ENCODE data around the gene AWAT2. TPM values are rescaled to one million over a fixed set of nuclear protein-coding genes. Genes with fewer than 3 reads are reported as not detected.

AWAT2 gene
- total RNA-seq, 4 donors from 2014 or later = not detected

DNA sequence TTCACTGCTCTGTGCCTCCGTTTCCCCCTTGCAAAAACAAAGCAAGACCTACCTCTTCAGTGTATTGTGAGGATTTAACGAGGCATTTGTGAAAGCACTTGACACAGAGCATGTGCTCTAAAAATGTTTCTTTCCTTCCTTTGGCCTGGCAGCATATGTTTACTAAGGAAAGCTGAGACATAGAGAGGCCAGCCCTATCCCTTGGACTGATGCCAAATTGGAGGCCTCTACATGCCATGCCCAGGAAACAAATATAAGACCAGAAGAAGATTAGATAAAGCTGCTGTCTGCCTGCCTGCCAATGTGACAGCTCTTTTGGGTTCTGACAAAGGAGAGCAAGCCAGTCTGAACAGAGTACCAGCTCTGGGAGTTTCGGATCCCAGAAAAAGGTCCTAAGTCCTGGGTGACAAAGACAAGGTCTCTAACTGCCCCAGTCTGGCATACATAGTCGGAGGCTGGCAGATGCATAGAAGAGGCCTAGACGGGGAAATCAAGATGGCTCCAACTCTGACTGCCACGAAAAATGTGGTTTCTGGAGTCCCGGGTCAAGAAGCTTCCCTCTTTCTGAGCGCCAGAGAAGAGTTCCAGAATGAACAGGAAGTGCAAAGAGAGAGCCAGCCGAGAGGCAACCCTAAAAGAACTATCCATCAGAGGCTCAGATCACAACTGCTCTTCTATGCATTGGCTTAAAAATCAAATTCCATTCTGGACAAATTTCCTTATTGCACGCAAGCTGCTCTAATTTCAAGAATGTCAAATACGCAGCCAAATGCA lies 38.3 kb upstream of the AWAT2 start:
- no peak overlapping the region for H3K27ac ChIP-seq
- ATAC-seq = no peak
- no peaks in the 10 kb centered on the region for H3K27me3 ChIP-seq
- H3K9me3 ChIP-seq = no peaks in the 10 kb centered on the region
- no peak overlapping the region for H3K4me3 ChIP-seq
- H3K36me3 ChIP-seq = no peaks in the 10 kb centered on the region
- TF ChIP-seq EP300 (IDR thresholded peaks at IDR 0.05) = no peak
- TF ChIP-seq POLR2AphosphoS5 (IDR thresholded peaks at IDR 0.05) = no peak
- no peak for TF ChIP-seq POLR2A (IDR thresholded peaks at IDR 0.05)
- TF ChIP-seq, protein P1, sequence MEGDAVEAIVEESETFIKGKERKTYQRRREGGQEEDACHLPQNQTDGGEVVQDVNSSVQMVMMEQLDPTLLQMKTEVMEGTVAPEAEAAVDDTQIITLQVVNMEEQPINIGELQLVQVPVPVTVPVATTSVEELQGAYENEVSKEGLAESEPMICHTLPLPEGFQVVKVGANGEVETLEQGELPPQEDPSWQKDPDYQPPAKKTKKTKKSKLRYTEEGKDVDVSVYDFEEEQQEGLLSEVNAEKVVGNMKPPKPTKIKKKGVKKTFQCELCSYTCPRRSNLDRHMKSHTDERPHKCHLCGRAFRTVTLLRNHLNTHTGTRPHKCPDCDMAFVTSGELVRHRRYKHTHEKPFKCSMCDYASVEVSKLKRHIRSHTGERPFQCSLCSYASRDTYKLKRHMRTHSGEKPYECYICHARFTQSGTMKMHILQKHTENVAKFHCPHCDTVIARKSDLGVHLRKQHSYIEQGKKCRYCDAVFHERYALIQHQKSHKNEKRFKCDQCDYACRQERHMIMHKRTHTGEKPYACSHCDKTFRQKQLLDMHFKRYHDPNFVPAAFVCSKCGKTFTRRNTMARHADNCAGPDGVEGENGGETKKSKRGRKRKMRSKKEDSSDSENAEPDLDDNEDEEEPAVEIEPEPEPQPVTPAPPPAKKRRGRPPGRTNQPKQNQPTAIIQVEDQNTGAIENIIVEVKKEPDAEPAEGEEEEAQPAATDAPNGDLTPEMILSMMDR (IDR thresholded peaks at IDR 0.05) = no peak
- 33 to 53% methylated on average over 2 to 8 of the region's 11 CpGs for WGBS, 2 donors (ENCODE audit: low coverage in 1 of 2)
- peaks cover 0 to 10% (median 0%) of the 10 kb centered on the region in 3 donors for H3K4me1 ChIP-seq

DNA sequence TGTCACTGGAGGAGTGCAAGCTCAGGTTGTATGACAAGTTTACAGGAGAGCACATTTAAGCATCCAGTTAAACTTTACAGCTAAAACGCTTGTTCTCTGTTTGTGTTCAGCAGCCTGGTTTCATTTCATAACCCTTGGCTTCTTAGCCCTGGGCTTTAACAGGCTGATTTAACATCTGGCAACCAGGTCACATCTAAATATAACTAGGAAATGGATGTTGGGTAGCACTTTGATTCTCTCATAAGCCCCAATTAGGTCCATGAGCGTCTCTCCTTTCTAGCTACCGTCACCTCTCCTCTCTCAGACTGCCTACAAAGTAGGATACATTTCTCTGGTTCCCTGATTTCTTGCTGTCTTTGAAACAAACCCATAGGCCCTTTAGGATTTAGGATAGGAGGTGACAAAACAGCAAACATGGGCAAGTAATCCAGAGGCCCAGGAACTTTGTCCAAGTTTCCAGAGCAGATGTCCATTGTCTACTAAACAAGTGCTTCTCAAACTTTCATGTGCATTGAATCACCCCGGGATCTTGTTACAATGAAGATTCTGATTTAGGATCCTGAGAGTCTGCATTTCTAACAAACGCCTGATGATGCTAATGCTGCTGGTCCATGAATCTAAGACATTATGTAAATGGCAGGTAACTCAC lies 35.0 kb upstream of the AWAT2 start:
- H3K4me1 ChIP-seq = peaks cover 0 to 10% (median 0%) of the 10 kb centered on the region in 3 donors
- no peaks in the 10 kb centered on the region for H3K36me3 ChIP-seq
- H3K27ac ChIP-seq = no peak overlapping the region
- TF ChIP-seq EP300 (IDR thresholded peaks at IDR 0.05) (no peak), POLR2A (IDR thresholded peaks at IDR 0.05) (no peak), POLR2AphosphoS5 (IDR thresholded peaks at IDR 0.05) (no peak)
- TF ChIP-seq, protein P1 (IDR thresholded peaks at IDR 0.05) = no peak
- ATAC-seq = no peak
- WGBS, 2 donors (ENCODE audit: low coverage in 1 of 2) = 56 to 79% methylated on average over 3 of the region's 5 CpGs
- no peaks in the 10 kb centered on the region for H3K9me3 ChIP-seq
- H3K27me3 ChIP-seq = no peaks in the 10 kb centered on the region
- H3K4me3 ChIP-seq = no peak overlapping the region

DNA sequence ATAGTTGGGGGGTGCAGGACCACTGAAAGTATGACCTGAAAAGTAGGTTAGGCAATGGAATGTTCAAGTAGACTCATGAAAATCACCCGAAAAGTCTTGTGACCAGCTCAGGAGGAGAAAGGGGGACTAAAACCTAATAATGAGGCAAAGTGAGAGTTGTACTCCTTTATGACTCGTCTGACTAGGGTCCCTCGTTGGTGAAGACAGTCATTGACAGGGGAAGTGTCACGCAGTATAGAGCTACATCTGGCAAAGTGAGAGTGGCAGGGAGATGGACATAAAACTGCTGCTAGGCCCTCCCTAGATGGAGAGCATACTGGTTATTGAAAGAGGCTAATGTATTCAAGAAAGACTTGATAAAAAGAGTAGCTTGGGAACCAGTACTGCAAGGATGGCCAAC lies 33.0 kb upstream of the AWAT2 start:
- H3K4me1 ChIP-seq = peaks cover 0 to 3% (median 0%) of the 10 kb centered on the region in 3 donors
- H3K4me3 ChIP-seq = no peak overlapping the region
- H3K27me3 ChIP-seq = no peaks in the 10 kb centered on the region
- no peak for ATAC-seq
- H3K27ac ChIP-seq = no peak overlapping the region
- H3K36me3 ChIP-seq = no peaks in the 10 kb centered on the region
- 72% methylated on average over 4 of the region's 4 CpGs; no CpG with 5 or more reads in 1 of the 2 donors for WGBS, 2 donors (ENCODE audit: low coverage in 1 of 2)
- H3K9me3 ChIP-seq = no peaks in the 10 kb centered on the region
- TF ChIP-seq EP300 (IDR thresholded peaks at IDR 0.05) = no peak
- TF ChIP-seq POLR2A (IDR thresholded peaks at IDR 0.05) = no peak
- TF ChIP-seq, protein P1 (IDR thresholded peaks at IDR 0.05) = no peak
- TF ChIP-seq POLR2AphosphoS5 (IDR thresholded peaks at IDR 0.05) = no peak

DNA sequence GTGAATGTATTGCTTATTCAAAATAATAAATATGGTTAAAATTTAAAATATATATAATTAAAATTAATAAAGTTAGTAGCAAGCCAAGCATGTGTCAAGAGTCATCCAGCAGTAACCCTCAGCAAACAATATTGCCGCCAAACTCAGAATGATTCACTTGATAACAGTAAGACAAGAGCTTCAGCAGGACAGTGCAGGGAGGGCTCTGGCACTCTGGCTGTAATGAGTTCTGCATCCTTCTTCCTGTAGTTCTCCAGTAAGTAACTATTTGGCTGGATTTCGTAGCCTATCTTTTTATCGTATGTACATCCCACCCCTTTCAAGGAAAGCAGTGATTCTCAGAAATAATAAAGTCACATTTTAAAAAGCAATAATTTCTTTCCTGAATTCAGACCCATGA lies 30.1 kb upstream of the AWAT2 start:
- no peak overlapping the region for H3K27ac ChIP-seq
- no peak for ATAC-seq
- no peaks in the 10 kb centered on the region for H3K27me3 ChIP-seq
- H3K9me3 ChIP-seq = no peaks in the 10 kb centered on the region
- H3K4me1 ChIP-seq = no peaks in the 10 kb centered on the region
- 34 to 62% methylated on average over 2 to 3 of the region's 3 CpGs for WGBS, 2 donors (ENCODE audit: low coverage in 1 of 2)
- no peaks in the 10 kb centered on the region for H3K36me3 ChIP-seq
- no peak overlapping the region for H3K4me3 ChIP-seq
- TF ChIP-seq POLR2AphosphoS5 (IDR thresholded peaks at IDR 0.05) = no peak
- TF ChIP-seq EP300 (IDR thresholded peaks at IDR 0.05) = no peak
- TF ChIP-seq POLR2A (IDR thresholded peaks at IDR 0.05) = no peak
- TF ChIP-seq, protein P1 (IDR thresholded peaks at IDR 0.05) = no peak
